Measurements from ENCODE around the gene PSTPIP2.
"Not testable (repeated sequence)": the region's sequence is repeated elsewhere in the genome, so short reads cannot be mapped to it uniquely, and the experiment has no call there.

The PSTPIP2 gene

DNA sequence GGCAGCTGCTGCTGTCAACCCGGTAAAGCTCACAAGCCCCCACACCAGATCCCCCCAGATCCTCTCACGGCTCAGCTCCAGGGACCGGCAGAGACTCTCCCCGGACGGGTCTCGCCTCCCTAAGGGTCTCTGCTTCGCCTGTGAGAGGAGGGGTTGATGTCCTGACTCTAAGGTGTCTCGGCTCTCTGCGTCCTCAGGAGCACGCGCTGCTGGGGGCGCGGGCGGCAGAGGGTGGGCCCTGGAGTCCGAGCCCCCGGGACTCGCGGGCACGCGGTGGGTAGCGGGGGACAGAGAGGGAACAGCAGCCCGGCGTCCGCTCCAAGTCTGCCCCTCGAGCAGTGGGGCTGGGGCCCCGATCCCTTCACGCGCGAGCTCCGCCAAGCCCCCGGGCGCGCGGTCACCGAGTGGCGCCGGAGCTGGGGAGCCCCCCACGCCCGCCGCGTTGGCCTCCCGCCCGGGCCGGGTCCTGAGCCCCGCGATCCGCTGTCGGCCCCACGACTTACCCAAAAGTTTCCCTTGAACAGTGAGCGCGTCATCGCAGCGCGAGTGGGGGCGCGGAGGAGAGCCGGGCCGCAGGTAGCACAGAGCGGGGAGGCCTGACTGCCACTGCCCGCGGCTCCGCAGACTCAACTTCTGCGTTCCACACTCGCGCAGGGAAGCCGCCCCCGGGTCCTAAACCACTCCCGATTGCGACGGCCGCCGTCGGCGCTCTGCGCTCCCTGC lies at the start of gene PSTPIP2:
Gene PSTPIP2, minus strand, starts transcription at position 608 of the 723 bp plus-strand sequence. Its CDS starts 72 bp downstream, at position 536.
- DNase-seq (ENCODE audit: low read depth), result peak; percentile 41

DNA sequence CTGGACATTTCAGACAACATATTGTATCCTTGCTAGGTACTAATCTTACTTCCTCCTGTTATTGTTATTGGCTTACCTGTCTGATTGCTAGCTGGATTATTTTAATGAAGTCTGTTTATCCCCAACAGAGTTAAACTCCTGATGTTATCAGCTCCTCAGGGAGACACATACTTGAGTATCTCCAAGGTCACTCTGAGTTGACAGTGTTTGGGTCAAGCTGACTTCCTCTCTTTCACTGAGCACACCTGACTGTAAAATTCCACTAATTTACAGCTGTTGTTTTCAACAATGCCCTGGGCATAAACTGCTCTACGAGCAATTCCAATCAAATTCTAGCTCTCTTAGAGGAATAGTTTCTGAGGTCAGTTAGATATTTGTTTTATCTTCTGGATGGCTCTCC lies 41.7 kb upstream of the PSTPIP2 start:
- no peak for DNase-seq (ENCODE audit: low read depth)

DNA sequence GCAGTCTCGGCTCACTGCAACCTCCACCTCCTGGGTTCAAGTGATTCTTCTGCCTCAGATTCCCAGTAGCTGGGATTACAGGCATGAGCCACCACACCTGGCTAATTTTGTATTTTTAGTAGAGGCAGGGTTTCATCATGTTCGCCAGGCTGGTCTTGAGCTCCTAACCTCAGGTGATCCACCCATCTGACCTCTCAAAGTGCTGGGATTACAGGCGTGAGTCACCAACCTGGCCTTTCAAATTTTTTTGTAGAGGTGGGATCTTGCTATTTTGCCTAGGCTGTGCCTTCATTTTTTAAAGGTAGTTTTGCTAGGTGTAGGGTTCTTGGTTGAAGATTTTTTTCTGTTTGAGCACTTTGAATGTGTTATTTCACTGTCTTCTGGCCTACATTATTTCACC lies 38.3 kb upstream of the PSTPIP2 start:
- DNase-seq (ENCODE audit: low read depth), result no peak

GRCh38 chr18:46109386-46109785 lies 37.3 kb upstream of the PSTPIP2 start:
- no peak for DNase-seq (ENCODE audit: low read depth)

DNA sequence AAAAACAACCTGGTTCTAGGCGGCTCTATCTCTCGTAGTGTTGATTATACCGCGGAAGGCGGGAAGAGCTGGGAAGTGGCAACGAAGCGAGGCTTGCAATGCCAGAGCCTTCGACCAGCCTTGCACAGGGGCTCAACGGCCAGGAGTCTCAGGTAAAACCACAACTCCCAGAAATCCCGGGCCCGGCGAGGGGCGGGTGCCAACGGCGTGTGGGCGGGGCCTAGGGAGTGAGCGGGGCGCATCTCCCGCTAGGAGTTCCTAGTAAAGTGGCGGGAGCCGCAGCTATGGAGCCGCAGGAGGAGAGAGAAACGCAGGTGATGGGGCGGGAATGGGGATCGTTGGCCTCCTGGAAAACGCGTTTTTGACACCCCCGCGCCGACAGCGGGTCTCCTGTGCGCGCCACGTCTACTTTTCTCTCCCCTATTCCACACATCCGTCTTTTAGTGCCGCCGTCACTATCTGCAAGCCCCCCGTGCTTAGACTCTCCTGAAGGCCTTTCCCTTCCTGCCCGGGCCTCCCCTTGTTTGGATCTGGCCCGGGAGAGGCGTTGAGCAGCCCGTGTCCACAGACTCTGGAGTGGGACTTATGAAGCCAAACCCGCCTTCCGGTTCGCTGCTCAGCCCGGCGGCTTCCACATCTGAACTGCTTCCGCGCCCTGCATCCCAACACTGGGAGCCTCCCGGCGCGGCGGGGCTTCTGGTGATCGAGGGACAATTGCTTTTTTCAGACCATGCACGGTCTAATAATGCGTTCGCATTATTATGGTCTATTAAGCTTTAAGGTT lies 32.3 kb upstream of the PSTPIP2 start, which contains the start of gene HAUS1:
Gene HAUS1, plus strand, starts transcription at position 258 of the 784 bp plus-strand sequence. Its CDS starts 27 bp downstream, at position 285.
- peak; percentile 70 for DNase-seq (ENCODE audit: low read depth)

DNA sequence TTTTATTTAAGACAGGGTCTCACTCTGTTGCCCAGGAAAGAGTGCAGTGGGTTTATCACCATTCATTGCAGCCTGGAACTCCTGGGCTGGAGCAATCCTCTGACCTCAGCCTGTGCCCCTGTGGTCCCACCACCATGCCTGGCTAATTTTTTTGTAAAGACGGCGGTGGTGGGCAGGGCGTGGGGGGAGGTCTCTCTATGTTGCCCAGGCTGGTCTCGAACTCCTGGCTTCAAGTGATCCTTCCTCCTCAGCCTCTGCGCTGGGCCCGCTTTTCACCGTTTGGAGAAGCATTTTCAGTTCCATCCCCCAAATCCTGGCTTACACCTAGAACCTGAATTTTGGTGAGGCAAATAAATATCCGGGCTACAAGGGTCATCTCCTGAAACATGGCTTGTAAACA lies 27.4 kb upstream of the PSTPIP2 start:
- no peak for DNase-seq (ENCODE audit: low read depth)

DNA sequence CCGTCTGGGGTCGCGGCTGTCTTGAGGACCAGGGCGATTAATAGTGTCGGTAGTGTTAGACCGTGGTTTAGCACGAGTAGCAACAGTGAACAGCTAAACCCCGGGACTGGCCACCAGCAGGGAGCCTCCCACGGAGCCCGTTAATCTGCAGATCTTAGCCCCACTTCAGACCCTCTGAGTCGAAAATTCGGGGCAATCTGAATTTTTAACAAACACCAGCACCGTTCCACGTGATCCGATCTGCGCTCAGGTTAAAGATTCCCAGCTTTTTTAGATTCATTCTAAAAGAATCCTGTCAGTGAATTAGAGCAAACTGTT lies 26.5 kb upstream of the PSTPIP2 start:
- no peak for DNase-seq (ENCODE audit: low read depth)

DNA sequence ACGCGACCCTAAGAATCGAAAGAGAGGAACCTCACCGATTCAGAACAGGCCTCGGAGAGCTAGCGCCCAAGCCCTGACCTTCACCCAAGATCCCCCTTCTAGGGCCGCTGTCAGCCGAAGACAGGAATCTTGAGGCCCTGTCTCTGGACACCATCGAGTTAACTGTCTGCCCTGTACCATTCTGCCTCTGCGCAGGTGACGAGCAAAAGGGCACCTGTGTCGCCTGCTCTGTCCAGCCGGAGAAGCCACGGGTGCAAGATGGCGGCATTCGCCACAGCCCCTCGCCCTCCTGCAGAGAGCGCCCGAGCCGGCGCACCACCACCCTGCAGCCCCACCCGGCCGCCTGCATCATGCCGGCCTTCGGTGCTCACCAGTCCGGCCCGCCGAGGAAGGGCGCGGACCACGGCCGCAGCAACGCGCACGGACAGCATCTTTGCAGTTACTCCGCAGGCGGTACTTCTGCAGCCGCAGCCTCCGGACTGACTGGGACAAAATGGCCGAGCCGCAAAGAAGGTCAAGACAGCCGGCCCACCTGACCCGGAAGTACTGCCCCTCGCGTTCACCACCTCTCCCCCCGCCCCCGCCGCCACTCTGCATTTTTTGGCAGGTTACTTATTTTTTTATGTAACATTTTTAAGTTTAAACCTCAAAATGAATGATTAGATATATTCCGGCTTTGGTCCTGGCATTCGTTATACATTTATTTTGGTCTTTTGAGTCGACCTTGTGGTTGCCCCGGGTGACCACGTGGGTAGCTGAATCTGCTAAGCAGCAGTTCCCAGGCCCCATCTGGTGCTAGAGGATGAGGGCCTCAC lies 25.9 kb upstream of the PSTPIP2 start, which contains the start of gene ATP5F1A:
Gene ATP5F1A, minus strand, starts transcription at position 496 of the 815 bp plus-strand sequence. Its CDS starts 65 bp downstream, at position 431.
- peak; percentile 74 for DNase-seq (ENCODE audit: low read depth)

GRCh38 chr18:46097431-46097800 lies 25.4 kb upstream of the PSTPIP2 start:
- no peak for DNase-seq (ENCODE audit: low read depth)

DNA sequence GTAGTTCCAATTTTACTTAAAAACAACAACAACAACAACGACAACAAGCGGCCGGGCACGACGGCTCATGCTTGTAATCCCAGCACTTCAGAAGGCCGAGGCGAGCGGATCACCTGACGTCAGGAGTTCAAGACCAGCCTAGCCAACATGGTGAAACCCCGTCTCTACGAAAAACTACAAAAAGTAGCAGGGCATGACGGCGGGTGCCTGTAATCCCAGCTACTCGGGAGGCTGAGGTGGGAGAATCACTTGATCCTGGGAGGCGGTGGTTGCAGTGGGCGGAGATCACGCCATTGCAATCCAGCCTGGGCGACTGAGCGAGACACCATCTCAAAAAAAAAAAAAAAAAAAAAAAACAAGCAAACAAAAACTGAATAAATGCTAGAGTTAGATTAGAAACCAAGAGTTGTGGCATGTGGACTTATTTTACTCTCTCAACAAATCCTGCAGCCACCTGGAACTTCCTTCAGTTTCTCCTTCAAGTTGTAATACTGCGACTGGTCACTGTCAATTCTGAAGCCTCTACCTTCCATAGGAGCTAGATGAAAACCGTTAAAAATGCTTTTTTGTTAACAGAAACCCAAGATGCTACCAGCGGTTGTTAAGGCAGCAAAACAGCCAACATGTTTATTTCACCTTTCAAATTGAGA lies 24.7 kb upstream of the PSTPIP2 start:
- DNase-seq (ENCODE audit: low read depth), result no peak

GRCh38 chr18:46095532-46095931 lies 23.5 kb upstream of the PSTPIP2 start:
- no peak for DNase-seq (ENCODE audit: low read depth)

DNA sequence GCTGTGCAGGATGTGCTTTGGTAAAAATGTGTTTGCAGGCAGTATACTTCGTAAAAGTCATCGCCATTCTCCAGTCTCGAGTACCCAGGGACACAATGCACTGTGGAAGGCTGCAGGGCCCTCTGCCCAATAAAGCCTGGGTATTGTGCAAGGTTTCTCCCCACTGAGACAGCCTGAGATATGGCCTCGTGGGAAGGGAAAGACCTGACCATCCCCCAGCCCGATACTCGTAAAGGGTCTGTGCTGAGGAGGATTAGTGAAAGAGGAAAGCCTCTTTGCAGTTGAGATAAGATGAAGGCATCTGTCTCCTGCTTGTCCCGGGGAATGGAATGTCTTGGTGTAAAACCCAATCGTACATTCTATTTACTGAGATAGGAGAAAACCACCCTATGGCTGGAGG lies 16.4 kb upstream of the PSTPIP2 start:
- DNase-seq (ENCODE audit: low read depth), result not testable (repeated sequence)

DNA sequence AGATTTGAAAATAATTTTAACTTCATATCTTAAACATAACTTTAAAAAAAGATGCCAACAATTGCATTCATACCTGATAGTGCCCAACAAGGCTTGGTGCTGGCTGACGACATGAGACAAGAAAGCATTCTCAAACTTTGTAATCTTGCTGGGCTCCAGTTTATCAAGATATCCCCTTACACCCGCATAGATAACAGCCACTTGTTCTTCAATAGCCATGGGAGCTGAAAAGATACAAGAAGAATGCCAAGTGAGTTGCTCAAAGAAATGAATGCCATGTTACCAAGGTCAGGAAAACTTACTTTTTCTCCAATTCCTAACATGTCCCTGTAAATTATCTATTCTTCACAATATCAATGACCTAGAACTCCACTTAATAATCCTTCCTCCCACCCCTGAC lies 12.4 kb upstream of the PSTPIP2 start:
- DNase-seq (ENCODE audit: low read depth), result no peak

GRCh38 chr18:46080156-46080555 lies 8.1 kb upstream of the PSTPIP2 start:
- no peak for DNase-seq (ENCODE audit: low read depth)

- DNase-seq (ENCODE audit: low read depth), result no peak
Observed at GRCh38 chr18:46079336-46079735, 7.3 kb upstream of the PSTPIP2 start.

DNA sequence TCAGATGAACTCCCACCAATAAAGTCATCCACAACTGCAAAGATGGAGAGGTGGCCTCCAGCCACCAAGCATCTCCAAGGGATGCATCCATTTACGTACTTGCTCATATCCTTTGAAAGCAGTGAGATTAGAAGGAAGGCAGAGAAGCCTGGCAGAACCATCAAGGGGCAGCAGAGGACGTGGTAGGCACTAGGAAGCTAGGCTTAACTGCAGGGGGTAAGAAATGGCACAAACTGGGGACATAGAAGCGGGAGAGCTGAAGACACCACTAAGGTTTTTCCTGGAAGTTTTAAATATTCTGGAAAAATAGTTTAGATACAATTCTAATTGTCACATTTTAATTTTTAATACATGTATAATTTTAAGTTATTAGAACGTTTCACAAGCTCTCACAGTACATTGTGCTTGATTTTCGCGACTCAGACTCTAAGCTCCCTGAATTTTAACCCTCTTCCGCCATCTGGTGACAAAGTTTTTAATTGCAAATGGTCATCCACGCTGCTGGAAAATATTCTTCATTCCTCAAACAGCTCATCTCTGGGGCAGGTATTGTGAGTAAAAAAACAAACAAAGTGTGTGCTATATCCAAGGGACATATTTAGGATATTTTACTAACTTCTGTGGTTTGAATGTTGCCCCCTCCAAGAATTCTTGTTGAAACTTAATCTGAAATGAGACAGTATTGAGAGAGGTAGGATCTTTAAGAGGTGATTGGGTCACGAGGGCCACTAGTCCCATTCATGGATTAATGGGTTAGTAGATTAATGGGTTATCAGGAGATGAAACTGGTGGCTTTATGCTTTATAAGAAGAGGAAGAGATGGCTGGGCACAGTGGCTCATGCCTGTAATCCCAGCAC lies 1.6 kb upstream of the PSTPIP2 start:
- peak; percentile 41 for DNase-seq (ENCODE audit: low read depth)

DNA sequence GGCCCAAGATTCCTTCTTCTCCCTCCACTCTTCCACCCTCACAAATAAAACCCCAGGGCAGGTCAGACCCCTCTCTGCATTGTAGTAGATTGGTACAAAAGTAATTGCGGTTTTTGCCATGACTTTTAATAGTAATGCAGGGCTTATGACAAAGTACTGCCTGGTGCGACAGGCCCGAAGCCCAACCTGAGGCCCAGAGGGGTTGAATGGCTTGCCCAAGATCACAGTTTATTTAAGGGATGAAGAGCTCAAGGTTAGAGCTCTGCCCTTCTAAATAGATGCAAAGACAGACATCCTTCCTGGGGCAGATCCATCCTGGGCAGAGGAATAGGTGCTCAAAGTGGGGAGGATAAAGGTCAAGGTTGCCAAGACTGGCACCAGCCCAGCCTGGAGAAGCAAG lies 899 bp upstream of the PSTPIP2 start:
- no peak for DNase-seq (ENCODE audit: low read depth)

DNA sequence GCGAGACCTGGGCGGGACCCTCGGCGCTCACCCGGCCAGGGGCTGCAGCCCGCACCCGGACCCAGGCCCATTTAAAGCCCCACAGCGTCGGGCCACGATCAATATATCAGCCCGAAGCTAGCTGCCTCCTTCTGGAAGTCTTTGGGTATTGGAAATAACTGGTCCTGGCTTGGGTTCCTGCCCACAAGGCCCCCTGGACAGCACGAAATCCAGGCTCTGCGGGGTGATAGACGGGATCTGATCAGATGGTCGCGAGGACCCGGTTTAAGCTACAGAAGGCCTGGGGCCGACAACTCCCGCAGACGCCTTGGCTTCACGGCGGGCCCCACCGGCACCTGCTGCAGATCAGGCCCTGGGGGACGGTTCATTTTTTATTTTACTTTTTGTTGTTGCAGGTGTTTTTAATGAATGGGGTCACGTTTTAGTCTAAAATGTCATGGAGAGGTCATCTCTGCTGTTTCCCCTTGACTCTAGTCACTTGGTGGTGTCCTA lies 362 bp upstream of the PSTPIP2 start:
- no peak for DNase-seq (ENCODE audit: low read depth)

- DNase-seq (ENCODE audit: low read depth), result no peak
Observed at GRCh38 chr18:46070815-46071652, 1.0 kb downstream of the PSTPIP2 start.

- no peak for DNase-seq (ENCODE audit: low read depth)
Observed at GRCh38 chr18:46070232-46070631, 1.8 kb downstream of the PSTPIP2 start.

All from activated gamma-delta T cell treated with anti-CD3 and anti-CD28 coated beads, Interleukin-2, amount 50 U/mL, for 16 hours (primary cell).